NCI-H2227 treated with DMSO at 0.1 percent for 48 hours (cell line): Measurements from ENCODE around the gene SHPK.
"Not testable (repeated sequence)": the region's sequence is repeated elsewhere in the genome, so short reads cannot be mapped to it uniquely, and the experiment has no call there.

Experiments used
- DNase-seq: peaks from one replicate; lab custom pipeline; 2025; lab: John Stamatoyannopoulos, UW

The SHPK gene

DNA sequence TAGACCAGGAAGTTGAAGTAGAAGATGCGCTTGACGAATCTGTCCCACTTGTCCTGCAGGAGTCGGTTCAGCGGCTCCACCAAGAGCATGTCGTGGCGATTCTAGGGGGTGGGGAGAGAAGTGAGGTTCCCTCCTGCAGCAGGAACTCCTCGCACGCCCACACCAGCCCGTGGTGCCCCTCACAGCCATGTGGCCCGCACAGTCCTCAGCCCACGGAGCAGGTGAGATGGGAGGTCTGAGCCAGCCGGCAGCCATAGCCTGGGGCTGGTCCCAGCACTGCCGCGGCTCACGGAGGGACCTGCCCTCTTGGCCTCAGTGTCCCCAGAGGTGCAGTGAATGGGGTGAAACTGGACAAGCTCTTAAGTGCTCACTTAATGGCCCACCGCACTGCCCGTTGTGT is 50.2 kb downstream of the SHPK start:
- DNase-seq = no peak

DNA sequence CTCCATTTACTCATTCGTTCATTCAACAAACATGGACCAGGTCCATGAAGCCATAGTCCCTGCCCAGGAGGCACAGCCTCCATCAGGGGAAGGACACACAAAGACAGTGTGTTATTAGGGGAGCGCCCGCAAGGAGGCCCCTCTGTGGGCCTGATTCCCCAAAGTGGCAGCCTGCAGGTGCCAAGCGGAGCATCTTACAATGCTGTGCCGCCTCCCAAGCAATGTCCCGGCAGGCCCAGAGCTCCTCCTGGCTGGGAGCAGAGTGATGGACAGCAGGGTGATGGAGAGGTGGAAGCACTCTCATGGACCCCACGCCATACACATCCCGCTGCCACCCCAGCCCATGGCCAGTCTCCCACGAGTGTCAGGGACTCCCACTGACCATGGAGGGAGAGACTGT is 52.6 kb downstream of the SHPK start:
- DNase-seq = no peak

DNA sequence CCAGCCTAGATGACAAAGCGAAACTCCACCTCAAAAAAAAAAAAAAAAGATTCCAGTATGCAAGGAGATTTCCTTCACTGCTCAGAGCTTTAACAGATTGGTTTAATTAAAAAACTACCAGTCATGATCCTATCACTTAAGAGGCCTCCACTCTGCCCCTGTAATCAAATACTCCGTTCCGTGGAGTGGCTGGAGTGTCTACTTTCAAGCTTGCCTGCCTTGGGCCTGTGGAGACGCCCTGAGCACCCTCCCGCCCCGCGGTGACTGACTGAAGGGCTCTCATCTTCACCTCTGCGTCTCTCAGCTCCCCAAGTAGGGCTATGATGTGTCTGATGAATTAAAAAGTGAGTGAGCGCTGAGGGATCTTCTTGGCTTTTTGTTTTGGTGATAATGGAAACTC is 53.1 kb downstream of the SHPK start:
- DNase-seq = no peak

DNA sequence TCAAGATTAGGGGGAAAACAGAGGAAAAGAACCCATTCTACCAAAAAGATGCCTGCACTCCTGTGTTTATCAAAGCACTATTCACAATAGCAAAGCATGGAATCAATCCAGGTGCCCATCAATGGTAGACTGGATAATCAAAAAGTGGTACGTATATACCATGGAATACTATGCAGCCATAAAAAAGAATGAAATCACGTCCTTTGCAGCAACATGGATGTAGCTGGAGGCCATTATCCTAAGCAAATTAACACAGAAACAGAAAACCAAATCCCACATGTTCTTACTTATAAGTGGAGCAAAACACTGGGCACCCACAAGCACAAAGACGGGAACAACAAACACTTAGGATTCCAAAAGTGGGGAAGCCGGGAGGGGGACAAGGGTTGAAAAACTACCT is 57.4 kb downstream of the SHPK start:
- DNase-seq = not testable (repeated sequence)

DNA sequence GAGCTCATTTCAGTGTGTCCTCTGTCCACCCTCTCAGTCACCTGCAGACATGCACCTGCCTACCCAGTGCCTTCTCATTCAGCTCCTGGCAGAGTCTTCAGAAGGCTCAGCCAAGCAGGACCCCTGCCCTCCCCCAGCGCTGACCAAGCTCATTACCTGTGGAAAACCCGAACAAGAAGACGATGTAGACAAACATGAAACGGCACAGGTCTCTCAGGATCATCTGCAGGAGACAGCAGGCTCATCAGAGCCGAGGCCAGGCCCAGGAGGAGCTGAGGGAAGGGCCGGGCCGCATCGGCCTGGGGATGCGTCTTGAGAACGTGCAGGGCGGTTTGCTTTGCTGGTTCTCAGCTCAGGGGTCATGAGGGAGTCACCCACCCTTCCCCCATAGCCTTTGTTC is 59.1 kb downstream of the SHPK start:
- no peak for DNase-seq

DNA sequence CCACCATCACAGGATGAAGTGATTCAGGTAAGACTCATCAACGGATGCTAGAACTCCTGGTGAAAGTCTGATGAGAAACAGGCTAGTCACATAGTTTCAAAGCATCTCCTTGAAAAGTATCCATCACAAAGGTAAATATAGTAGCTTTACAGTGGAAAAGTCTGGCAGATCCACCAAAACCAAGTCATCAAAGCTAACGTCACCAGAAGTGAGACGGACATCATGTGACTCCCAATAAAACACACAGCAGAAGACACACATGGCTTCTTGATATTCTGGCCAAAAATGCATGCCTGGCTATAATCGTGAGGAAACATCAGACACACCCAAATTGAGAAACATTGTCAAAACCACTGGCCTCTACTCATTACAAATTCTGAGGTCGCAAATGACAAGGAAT is 60.5 kb downstream of the SHPK start:
- no peak for DNase-seq

DNA sequence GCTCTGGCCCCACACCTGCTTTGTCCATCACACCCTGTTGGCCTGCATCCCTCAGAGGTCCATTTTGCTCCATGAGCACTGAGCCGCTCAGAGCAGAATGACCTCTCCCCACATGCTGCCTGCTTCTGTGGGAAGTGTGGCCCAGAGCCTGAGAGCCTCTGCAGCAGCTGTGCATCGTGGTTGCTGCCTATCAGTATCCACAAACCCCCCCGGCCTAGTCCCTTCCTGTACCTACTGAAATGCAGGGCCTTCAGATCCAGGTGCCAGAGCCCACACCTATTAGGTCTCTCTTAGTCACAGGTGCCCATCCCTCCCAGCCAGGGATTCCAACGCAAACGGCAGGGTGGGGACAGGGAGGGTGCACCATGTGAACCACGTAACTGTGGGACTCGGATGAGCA is 61.8 kb downstream of the SHPK start:
- DNase-seq = no peak

DNA sequence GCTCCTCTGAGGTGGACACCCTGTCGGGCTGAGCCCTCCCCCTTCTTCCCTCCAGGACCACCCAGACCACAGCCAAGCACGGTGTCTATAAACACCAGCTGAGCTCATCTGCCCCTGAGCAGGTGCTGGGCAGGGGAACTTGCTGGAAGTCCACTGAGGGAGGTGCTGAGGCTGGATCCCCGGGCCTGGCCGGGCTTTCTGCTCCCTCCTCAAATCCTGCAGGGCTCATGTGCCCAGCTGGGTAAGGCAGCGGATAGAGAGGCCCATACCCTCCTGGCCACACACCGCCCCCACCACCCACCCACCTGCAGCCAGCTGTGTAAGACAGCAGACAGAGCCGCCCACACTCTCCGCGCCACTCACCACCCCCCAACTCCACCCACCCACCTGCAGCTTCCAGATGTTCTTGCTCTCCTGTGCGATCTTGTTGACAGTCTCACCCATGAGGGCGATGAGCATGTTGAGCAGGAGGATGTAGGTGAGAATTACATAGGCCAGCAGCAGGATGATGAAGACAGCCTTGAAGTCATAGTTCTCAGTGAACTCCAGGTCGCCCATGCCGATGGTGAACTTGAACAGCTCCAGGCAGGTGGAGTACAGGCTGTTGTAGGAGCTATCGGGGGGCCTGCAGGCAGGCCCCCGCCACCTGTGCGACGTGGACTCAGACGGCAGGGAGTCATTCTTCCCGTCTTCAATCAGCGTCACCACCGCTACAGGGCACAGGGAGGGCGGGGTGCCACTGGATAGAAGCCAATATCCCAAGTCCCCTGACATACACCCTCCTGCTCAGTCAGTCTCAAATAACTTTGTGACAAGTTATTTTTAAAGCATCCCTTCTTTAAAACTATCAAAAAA is 62.6 kb downstream of the SHPK start:
- no peak for DNase-seq

DNA sequence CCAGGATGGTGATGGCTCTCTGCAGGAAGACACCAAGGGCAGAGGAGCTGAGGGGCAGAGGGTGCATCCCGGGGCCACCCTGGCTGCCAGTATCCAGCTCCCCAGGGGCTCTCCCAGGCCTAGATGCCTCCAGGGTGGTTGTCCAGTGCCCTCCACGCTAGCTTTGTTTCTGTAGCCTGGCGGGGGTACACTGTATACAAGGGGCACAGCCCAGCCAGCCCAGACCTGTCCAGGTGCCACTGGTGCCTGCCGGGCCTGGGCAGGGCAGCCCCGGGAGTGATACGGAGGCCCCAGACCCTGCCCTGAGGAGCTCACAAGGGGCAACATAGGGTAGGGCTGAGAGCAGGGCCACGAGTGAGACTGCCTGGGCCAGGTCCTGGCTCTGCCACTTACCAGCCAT is 63.8 kb downstream of the SHPK start:
- no peak for DNase-seq

DNA sequence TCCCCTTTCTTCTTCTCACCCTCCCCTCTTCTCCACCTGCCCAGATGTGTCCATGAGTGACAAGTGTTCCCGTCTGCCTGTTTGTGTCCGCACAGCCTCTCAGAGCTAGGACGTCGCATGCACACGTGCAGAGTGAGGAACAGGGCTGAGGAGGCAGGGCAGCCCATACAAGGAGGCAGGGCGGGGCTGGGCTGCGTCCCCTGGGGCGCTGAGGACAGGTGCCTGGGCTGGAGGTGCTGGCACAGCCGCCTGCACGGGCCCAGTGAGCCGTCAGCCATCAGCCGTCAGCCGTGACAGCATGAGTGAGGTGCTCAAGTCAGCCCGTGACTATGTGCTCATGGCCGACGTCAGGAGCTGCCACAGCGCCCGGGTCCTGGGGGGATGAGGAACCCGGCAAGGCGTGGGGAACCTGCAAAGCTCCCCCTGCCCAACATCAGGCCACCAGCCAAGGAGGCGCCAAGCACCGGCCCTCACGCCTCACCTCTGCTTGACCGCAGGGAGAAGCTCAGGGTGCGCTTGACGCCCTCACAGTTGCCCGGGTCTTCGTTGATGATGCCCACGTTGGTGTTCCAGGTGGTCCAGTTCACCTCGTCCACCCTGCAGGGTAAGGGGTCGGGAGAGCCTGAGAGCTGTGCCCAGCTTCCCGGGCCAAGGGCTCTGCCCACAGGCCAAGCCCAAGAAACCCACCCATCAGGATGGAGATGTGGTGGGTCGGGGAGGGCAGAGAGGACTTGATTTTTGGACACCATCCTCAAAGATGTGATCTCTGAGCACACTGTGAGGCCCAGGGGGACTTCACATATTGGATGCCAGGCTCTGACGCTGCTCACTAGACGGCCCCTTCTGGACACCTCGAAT is 64.8 kb downstream of the SHPK start:
- DNase-seq = no peak

DNA sequence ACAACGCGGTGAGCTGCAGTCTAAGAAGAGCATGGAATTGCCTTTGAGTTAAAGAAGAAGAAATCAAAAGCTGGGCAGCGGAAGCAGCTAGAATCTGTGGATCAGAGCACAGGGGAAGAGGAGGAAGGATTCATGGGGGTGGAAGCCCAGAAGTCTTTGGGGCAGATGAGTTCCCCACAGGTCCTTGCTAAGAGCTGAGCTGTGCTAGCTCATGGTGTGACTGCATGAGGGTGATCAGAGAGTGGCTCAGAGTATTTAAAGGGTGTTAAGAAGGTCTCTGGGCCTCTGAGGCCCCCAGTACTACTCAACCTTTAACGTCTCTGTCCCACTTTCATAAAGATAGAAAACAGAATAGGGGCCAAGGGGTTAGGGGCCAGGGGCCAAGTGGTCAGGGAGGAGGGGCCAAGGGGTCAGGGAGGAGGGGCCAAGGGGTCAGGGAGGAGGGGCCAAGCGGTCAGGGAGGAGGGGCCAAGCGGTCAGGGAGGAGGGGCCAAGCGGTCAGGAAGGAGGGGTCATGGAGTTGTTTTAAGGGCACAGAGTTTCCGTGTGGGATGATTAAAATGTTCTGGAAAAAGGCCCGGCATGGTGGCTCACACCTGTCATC is 66.4 kb downstream of the SHPK start:
- no peak for DNase-seq

DNA sequence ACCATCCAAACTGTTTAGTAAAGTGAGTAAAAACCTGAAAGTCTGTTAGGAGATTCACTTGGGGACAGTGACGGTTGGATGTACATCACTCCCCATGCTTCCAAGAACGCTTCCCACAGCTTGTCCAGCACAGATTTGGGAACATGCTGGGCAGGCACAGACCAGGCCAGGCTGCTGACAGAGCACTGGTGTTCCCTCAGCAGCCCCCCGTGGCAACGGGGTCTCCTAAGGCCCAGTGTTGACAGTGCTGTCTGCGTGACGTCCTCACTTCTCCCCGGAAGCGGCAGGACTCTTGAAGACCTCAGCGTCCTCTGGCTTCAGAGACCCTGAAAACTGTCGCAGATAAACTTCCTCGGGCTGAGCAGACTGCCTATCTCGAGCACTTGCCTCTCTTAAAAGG is 69.5 kb downstream of the SHPK start:
- DNase-seq = no peak

DNA sequence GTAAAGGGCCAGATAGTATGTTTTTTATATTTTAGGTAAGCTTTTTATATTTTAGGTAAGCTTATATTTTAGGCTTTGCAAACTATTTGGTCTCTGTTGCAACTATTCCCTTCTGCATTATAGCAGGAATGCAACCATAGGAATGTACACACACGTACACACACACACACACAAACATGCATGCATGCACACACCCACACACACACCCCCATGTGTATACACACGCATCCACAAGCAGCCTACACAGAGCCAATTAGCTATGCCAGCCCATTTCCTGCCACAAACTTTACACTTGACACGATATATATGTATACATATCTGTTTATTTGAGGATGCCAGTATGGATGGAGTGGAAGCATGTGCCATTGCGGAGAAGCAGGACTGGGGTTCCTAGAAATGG is 70.9 kb downstream of the SHPK start:
- DNase-seq = no peak

DNA sequence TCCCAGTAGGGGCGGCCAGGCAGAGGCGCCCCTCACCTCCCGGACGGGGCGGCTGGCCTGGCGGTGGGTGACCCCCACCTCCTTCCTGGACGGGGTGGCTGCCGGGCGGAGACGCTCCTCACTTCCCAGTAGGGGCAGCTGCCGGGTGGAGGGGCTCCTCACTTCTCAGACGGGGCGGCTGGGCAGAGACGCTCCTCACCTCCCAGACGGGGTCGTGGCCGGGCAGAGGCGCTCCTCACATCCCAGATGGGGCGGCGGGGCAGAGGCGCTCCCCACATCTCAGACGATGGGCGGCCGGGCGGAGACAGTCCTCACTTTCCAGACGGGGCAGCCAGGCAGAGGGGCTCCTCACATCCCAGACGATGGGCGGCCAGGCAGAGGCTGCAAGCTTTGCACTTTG is 71.8 kb downstream of the SHPK start:
- not testable (repeated sequence) for DNase-seq

DNA sequence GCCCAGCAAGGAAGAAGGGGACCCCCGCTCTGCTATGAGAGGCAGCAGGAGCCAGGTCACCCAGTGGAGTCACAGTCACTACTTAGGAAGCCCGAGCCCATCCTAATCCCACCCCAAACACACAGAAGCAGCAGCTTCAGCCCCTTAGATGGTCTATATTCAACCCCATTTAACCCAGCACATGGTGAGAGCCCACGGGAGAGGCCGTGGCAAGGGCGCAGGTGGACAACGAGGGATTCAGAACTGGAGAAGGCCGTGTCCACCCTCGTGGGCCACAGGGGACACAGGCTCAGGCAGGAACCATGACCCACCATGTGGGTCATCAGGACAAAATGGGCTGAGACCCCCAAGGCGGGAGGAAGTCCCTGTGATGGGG is 76.8 kb downstream of the SHPK start:
- no peak for DNase-seq

DNA sequence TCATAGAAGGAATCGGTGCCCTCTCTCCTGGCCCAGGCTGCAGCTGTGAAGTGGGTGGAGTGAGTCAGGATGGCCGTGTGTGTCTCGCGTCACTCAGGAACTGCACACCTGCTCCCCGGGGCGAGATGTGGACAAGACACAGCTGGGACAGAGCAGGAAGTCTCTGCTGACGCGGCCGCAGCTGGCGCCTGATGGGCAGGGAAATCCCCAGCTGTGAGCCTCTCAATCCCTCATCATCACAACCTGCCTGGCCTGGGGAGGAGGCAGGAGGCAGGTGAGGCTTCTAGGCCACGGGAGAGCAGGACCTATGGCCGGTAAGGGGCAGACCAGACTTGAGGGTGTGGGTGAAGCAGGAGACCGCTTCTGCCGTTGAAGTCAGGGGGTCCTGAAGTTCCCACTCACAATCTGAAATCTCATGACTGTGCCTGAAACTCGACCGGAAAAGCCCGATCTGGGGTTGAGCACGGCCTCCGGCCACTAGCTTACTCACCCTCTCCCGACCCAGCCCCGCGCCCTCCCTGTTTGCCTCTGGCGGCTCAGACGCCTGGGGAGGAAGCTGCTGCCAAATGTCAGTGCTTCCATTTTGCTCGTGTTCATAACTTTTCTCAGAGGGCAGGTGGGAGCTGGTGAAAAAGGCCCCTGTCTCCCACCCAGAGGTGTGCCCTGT is 77.3 kb downstream of the SHPK start:
- DNase-seq = no peak
